ENCODE measurements around the gene RRP1B.

- TF ChIP-seq YY1 (IDR thresholded peaks at IDR 0.05; ENCODE audit: insufficient read depth, insufficient read length) (no peak), SUZ12 (IDR thresholded peaks at IDR 0.05; ENCODE audit: extremely low read depth, insufficient read depth, insufficient read length) (no peak), ZNF274 (IDR thresholded peaks at IDR 0.05; ENCODE audit: low read depth, low read length) (no peak)
Measured at GRCh38 chr21:43632373-43632905, 26.9 kb upstream of the RRP1B start.
